NCI-H2196 (cell line): Measurements from ENCODE around the gene PCYT2.

Experiments used
- DNase-seq: peaks from one replicate; lab custom pipeline; 2025; ENCODE audit not compliant: unreplicated experiment; lab: John Stamatoyannopoulos, UW

The PCYT2 gene

DNA sequence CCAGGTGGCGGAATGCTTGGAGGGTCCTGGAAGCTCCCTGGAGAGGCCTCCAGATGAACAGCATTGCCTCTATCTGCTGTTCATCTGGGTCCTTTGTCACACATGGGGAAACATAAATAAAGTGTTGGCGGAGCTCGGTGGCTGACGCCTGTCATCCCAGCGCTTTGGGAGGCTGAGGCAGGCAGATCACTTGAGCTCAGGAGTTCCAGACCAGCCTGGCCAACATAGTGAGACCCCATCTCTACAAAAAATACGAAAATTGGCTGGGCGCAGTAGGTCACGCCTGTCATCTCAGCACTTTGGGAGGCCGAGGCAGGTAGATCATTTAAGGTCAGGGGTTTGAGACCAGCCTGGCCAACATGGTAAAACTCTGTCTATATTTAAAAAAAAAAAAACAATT, 33.7 kb upstream of the PCYT2 start:
- no peak for DNase-seq

DNA sequence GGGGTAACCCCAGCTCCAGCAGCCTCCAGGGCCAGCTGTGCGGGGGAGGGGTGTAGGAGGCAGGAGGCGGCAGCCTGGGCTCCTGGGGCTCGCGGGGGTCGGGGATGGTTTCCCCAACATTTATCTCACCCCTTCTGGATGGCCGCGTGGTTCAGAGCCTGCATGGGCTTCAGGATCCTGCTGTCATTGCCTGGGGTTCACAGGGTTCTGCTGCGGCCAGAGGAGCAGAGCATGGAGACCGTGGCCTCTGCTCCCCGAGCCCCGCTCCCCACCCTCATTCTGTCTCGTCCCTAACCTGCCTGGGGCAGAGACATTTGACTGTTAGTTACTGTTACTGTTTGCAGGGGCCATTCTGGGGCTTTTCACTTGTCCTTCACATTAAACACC, 31.0 kb upstream of the PCYT2 start:
- no peak for DNase-seq

DNA sequence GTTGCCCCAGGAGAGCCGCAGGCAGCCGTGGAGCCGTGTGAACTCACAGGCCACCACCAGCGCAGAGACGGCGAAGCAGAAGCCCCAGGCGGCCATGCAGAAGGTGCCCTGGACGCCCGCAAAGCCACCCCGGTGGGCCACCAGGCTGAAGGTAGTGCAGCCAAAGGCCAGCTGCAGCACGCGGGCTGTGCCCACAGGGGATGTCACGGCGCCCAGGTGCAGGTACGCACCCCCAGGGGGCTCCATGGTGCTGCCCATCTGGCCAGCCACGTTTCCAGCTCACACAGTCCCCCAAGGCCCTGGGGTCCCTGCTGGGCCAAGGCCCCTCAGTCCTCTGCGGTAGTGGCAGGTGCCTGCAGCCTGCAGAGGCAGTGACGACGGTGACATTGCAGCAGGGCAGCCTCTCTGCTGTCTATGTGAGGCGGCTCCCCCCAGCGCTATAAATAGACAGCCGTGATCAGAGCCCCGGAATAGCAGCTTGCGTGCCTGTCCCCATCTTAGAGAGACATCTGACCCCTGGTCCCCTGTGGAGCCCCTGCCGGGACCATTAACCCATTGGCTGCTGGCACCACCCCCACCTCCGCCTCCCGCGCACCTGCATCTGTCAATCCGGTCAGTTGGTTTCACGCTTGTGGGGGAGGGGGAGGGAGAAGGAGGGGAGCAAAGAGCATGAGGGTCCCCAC, 30.4 kb upstream of the PCYT2 start:
- no peak for DNase-seq

DNA sequence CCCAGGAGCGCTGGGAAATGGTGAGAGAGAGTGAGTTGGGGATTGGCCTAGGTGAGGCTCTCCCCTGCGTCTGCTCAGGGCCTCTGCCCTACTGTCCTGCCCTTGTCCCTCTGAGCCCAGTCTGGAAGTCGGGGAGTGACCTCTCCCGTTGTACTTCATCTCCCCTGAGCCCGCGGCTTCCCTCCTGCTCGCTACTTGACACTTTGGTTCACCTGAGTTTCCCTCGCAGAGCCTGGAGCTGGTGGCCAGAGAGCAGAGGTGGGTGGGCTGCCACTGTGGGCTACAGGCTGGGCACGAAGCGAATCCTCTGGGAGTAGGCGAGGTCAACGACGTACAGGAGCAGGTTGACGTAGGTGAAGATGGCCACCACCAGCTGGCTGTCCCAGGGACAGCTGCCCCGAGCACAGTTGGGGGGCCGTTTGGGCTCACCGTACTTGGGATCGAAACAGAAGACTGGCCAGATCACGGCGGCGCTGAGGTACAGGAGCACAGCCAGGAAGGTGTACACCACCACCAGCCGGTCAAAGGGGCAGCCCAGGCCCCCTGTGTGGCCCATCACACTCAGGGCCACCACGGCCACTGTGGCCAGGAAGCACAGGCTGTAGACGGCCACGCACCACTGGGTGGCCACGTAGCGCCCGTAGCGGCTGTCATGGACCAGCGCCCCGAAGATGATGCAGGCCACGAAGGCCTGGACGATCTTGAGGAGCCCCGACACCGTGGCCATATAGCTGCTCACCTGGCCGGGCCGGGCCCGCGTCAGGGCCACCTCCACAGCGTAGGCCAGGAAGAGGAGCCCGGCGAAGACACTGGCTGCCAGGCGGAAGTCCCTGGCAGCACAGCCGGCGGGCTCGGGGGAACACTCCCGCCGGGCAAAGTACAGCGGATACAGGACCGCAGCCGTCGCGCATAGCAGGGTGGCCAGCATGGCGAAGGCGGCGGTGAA, 29.6 kb upstream of the PCYT2 start:
- DNase-seq, result no peak

DNA sequence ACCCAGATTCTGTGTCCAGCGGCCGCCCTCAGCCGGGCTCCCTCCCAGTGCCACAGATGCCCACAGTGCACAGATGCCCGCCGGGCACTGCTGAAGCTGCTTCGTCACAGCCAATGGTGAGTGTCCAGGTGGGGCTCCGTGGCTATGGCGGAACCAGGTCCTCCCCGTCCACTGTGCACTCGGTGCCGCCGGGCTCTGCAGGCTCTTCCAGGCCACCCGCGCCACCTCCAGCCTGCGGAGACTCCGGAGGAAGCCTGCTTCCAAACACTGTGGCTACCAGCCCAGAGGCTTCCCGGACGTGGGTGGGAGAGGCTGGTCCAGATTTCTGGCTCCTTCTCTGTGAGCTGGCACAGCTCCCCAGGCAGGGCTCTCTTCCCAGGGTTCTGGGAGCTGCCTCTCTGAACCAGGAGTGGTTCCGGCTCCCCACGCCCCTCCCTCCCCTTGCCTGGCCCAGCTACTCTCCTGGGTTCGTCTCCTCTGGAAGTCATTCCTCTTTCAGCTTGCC, 28.7 kb upstream of the PCYT2 start:
- no peak for DNase-seq

DNA sequence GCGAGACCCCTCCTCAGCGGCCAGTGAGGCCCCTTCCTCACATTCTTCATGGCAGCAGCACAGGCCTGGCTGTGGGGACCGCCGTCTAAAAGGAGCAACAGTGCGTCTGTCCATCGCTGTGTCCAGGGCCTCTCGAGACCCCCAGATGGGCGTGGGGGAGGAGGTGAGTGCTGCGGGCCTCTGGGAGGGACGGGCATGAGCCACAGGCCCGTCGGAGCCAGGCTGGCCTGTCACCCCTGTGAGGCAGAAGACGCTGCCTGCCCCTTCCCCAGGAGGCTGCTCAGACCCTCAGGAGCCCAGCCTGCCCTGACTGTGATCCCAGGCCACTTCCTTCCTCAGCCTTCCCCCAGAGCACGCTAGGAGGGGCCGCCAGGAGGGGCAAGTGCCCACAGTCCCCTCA, 28.0 kb upstream of the PCYT2 start:
- DNase-seq, result no peak

DNA sequence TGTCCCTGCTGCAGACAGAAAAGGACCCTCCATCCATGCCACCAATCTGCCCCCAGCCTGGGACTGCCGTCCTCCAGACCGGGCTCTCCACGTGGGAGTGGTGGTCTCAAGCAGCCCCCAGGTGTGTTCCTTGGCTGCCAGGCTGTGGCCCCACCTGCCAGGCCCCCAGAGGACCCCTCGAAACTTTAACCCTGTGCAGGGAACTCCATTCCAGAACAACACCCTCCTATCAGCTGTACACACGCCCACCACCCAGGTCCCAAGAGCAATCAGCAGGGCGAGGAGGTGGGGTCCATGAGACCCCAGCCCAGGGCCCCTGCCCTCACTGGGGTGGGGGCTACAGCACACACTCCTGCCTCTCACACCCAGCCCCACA, 24.5 kb upstream of the PCYT2 start:
- DNase-seq, result no peak

DNA sequence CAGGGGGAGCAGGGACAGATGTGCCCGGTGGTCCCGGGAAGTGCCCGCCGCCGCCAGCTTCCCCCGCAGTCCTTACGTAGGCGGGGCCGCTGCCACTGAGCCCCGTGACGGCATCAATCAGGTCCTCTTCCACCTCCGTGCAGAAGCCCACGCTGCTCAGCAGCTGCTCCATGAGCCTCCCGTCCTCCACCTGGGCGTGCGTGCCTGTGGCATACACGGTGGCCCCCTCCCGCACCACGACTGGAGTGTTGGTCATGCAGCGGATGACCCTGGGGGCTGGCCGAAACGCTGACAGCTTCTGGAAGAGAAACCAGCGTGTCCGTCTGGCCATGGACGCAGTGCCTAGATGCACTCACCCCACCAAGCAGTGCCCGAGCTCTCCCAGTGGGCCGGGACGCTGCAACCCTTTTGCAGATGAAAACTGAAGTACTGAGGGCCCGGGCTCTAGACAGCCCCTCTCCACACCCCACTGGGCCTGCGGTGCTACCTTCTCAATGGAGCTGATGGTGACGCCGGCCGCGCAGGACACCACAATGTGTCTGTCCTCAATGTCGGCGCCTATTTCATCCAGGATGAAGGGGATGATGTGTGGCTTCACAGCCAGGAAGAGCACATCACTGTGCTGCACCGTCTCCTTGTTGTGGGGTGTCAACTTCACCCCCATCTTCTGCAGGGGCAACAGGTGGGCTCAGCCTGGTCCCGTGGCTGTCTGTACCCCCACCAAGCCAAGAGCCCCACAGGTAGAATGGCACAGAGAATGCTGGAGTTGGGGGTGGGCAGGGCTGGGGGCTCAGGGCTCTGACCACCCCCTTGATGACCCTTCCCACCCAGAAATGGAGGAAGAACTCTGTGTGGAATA, 23.9 kb upstream of the PCYT2 start:
- DNase-seq, result no peak

DNA sequence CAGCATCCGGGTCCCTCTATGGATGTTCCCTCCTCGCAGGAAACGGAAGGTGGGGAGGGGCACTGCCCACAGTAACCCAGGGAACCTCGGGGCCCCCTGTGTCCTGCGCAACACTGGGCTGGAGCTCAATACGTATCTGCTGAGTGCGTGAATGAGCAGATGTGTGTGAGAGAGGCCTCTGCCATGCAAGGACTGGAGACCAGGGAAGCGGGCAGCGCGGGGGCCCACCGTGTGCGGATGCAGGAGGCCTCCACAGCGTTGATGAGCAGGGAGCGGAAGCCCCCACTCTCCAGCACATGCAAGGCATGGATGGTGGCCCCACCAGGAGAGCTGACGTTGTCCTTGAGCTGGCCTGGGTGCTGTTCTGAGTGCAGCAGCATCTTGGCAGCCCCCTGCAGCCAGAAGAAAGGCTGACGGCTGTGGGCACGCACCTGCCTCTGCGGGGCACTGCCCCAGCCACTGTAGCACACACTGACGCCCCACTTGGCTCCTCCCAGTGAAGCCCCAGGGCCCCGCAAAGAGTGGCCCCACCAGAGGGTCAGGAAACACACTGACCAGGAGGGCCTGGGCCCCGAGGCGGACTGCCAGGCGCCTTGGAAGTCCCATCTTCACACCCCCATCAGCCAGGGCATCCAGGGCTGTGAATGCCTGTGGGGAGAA, 23.0 kb upstream of the PCYT2 start:
- no peak for DNase-seq

DNA sequence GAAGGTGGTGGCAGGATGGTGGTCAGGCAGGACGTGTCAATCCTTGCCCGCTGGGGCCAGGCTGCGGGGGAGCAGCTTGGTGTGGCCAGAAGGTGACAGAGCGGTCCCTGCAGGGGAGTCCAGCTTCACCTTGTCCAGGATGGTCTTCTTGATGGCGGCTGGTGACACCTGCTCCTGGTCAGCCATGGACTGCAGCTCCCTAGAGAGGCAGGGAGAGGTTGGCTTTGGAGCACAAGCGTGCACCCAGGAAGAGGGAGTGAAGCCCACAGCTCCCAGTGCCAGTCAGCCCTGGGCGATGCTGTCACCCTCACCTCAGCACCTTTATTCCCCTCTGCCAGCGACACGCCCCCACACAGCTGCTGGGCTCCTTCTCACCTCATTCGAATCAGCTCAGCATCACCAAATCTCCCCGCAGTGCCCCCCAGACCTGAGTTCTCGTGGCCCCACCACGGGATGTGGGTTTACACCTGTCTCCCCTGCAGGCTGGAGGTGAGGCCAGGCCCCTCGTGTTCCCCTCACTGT, 22.0 kb upstream of the PCYT2 start:
- no peak for DNase-seq

DNA sequence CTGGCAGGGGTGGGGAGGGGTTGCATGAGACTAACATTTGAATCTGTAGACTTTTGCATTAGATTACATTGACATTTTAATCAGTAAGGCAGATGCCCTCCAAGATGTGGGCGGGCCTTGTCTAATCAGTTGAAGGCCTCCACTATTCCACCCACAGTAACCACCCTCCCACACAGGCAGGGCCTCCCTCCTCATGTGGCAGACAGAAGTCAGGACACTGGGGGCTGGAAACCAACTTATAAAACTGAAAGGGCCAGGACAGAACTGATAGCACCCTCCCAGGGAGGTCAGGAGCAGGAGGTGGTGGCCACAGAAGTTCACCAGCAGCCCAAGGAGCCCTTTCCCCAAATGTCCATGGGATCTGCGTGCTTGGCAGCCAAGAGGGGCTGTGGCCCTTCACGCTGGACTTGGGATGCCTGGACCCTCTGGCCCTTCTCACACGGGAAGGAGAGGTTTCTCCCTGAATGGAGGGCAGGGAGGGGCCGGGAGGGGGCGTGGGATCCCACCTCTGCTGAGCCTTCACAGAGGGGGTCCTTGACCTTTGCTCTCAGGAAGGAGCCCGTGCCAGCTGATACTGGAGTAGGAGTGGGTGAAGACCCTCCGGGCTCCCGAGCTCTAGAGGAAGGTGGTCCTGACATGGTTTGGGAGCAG, 21.3 kb upstream of the PCYT2 start:
- no peak for DNase-seq

DNA sequence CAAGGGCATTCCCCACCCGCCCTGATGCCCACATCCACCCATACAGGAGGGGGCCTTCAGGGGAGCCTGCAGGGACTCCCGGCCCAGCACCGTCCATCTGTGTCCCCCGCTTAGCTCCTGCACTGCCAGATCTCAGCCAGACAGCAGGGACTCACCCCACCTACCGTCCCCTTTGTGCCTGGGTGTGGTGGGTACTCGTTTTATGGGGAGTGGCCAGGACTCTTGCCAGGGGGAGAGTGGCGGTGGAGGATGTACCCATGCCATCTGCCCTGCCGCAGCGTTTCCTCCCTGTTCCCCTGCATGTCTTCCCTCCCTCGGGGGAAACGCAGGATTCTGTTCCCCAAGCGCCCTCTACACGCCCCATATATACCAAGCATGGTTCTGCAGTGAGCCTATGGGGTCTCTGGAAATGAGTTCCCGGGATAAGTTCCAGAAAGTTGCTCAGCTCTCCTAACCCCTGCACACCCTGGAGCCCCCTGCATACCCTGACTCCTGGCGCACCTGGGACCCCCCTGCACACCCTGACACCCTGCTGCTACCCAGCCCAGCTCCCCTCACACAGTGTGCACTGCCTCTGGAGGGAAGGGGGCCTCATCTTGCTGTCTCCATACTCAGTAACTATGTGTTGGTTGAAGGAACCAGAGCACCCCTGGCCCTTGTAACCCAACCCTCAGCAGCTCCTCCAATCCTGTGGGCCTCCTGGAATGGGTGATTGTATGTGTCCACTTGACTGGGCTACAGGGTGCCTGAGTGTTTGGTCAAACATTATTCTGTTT, 20.5 kb upstream of the PCYT2 start:
- DNase-seq, result no peak

DNA sequence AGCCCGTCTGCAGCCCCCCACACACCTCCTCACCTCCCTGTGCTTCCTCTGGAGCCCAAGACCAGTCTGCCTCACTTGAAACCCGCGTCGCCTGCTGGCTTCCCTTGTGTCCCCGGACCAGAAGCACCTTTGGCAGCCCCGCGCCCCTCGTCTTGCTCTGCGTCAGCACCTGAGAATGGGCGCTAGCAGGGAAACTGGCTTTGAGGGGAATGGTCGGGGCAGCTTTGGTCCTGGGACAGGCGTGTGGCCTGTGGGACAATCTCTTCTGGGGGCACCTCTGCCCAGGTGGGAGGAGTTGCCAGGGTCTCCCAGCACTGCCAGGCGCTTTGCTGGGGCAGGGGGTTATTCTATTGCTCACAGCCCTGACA, 20.0 kb upstream of the PCYT2 start:
- no peak for DNase-seq

DNA sequence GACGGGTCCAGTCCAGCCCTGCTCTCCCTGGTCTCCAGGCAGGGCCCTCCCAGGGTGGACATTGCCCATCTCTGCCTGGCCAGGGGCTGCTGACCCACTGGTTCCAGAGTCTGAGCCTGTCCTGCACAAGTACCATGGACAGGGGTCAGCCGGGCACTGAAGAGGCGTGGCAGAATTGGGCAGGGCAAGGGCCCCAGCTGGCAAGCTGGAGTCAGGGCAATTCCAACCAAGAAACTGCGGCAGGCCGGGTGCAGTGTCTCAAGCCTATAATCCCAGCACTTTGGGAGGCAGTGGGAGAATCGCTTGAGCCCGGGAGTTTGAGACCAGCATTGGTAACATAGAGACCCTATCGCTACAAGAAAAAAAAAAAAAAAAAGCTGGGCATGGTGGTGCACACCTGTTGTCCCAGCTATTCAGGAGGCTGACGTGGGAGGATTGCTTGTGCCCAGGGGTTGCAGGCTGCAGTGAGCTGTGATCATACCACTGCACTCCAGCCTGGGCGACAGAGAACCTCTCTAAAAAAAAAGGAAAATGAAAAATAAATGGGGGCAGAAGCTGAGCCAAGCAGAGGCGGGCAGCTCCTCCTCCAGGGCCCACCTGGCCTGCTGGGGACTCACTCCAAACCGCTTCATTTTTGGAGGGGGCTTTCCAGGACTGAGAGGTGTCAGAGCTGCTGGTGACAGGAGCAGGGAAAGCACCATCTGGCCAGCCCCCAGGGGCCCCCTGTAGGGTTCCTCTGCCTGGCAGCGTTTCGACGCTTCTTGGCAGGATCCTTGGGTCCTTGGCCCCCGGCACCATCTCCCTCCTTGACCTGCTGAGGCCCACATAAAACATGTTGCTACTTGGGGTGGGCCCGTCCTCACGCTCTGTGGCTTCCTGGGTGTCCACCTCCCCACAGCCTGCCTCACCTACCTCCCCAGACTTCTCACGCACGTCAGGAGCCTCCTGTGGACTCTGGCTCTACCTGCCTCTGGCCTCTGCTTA, 19.2 kb upstream of the PCYT2 start:
- DNase-seq, result no peak

DNA sequence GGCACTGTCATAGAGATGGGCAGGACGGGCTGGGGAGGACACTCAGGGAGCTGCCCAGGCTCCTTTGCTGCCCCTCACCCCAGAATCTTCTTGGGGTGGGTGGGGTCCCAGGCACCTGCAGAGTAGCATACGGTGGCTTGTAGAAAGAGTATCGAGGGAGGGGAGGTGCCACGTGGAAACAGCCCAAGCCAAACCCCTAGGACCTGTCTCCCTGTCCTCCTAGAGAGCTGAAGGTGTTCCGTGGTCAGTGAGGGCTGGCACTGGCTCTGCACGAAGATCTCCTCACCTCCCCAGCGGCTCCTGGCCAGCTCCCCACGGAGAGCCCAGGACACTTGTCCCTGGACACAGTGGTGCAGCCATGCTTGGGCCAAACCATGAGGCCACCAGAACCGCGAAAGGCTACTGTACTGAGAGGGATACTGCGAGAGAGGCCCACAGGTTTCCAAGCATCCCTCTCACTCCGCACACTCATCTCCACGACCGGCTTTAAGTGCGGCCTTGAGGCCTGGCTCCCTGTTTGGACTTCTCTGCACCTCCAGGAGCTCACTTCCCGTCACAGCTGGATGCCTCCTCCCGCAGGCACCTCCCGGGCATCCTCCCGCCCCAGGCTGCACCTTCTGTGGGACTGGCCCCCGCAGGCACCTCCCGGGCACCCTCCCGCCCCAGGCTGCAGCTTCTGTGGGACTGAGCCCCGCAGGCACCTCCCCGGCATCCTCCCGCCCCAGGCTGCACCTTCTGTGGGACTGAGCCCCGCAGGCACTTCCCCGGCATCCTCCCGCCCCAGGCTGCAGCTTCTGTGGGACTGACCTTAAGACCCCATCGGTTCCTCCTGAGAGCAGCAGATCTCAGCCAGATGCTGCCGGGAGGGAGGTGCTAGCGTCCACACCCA, 18.3 kb upstream of the PCYT2 start:
- no peak for DNase-seq

DNA sequence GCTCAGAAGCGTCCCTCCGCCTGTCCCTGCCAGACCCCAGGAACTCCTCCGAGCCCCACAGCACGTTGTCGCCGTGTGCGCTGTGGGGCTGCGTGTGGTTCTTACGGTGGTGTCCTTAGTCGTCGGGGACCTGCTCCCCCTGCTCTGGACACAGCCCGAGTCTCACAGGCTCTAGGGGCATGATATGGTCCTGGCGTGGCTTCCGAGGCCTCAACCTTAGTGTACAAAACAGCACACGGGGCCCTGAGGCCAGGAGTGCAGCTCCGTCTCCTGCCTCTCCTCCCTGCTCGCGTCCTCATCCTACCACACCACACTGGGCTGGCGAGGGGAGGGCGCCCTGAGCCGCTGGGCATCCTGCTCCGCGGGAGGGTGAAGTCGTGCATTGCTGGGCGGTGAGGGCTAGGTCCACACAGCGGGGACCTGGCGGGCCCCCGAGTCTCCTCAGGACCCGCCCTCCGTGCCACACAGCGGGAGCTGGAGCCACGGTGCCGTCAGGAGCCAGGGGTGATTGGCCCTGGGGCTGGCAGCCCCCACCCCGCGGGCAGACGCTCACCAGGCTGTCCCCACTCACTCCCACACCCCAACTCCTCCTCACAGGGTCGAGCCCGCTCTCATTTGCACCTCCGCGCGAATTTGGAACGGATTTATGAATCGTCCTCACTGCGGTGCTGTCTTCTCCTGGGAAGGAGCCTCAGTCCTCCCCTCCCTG, 17.5 kb upstream of the PCYT2 start:
- DNase-seq, result no peak
